Right renal cortex interstitium (tissue), 3 donors: ENCODE measurements around the gene NRG3. TPM values are rescaled to one million over a fixed set of nuclear protein-coding genes. Genes with fewer than 3 reads are reported as not detected.

ENCODE experiments used
- DNase-seq, 3 donors: peaks; one replicate each; pipeline ENCODE4 v3.0.0-alpha.2; 2013; ENCODE audit warnings: low read depth in 3 of 3, low spot score in 2 of 3
- polyA plus RNA-seq, 3 donors: library from polyadenylated mRNA; unstranded; fragments of 120-200 nt; gene quantifications; one replicate each; pipeline ENCODE4 v1.2.1, GENCODE V29; 2013; ENCODE audit not compliant: insufficient read length in 3 of 3

NRG3 gene
- polyA plus RNA-seq, 3 donors: 12.6 to 15.6 (median 15.0) TPM

GRCh38 chr10:82452046-82452445 is 577.1 kb downstream of the NRG3 start:
- DNase-seq: no peak

GRCh38 chr10:82452676-82453075 is 577.7 kb downstream of the NRG3 start:
- no peak for DNase-seq

- DNase-seq: no peak
Observed at GRCh38 chr10:82453678-82454293, 578.8 kb downstream of the NRG3 start.

GRCh38 chr10:82462910-82463551 is 588.0 kb downstream of the NRG3 start:
- DNase-seq: no peak

- no peak for DNase-seq
Observed at GRCh38 chr10:82463614-82464013, 588.6 kb downstream of the NRG3 start.

- no peak for DNase-seq
Observed at GRCh38 chr10:82464191-82464818, 589.3 kb downstream of the NRG3 start.

GRCh38 chr10:82464966-82465365 is 590.0 kb downstream of the NRG3 start:
- no peak for DNase-seq

GRCh38 chr10:82468453-82468852 is 593.5 kb downstream of the NRG3 start:
- no peak for DNase-seq

GRCh38 chr10:82472406-82473335 is 597.7 kb downstream of the NRG3 start:
- no peak for DNase-seq

- DNase-seq: no peak
Observed at GRCh38 chr10:82477776-82478175, 602.8 kb downstream of the NRG3 start.

- no peak for DNase-seq
Observed at GRCh38 chr10:82492647-82493046, 617.7 kb downstream of the NRG3 start.

- no peak for DNase-seq
Observed at GRCh38 chr10:82496114-82496513, 621.1 kb downstream of the NRG3 start.

- no peak for DNase-seq
Observed at GRCh38 chr10:82497439-82497838, 622.4 kb downstream of the NRG3 start.

- DNase-seq: no peak
Observed at GRCh38 chr10:82498976-82499375, 624.0 kb downstream of the NRG3 start.

GRCh38 chr10:82505009-82505408 is 630.0 kb downstream of the NRG3 start:
- DNase-seq: no peak

GRCh38 chr10:82506680-82507376 is 631.8 kb downstream of the NRG3 start:
- no peak for DNase-seq

GRCh38 chr10:82515256-82515655 is 640.3 kb downstream of the NRG3 start:
- DNase-seq: no peak

- DNase-seq: no peak
Observed at GRCh38 chr10:82529062-82529461, 654.1 kb downstream of the NRG3 start.

GRCh38 chr10:82535457-82535856 is 660.5 kb downstream of the NRG3 start:
- DNase-seq: no peak

GRCh38 chr10:82536668-82537067 is 661.7 kb downstream of the NRG3 start:
- DNase-seq: no peak

GRCh38 chr10:82538272-82538671 is 663.3 kb downstream of the NRG3 start:
- no peak for DNase-seq
